HG03196 (cell line): ENCODE data around the gene RIPPLY2.
"Not testable (repeated sequence)": the region's sequence is repeated elsewhere in the genome, so short reads cannot be mapped to it uniquely, and the experiment has no call there.

Experiments used
- ATAC-seq: cut with Tn5 transposase; IDR thresholded peaks from one replicate; pipeline ENCODE4 v1.9.1; 2021; ENCODE audit not compliant: unreplicated experiment

Gene RIPPLY2, protein sequence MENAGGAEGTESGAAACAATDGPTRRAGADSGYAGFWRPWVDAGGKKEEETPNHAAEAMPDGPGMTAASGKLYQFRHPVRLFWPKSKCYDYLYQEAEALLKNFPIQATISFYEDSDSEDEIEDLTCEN

DNA sequence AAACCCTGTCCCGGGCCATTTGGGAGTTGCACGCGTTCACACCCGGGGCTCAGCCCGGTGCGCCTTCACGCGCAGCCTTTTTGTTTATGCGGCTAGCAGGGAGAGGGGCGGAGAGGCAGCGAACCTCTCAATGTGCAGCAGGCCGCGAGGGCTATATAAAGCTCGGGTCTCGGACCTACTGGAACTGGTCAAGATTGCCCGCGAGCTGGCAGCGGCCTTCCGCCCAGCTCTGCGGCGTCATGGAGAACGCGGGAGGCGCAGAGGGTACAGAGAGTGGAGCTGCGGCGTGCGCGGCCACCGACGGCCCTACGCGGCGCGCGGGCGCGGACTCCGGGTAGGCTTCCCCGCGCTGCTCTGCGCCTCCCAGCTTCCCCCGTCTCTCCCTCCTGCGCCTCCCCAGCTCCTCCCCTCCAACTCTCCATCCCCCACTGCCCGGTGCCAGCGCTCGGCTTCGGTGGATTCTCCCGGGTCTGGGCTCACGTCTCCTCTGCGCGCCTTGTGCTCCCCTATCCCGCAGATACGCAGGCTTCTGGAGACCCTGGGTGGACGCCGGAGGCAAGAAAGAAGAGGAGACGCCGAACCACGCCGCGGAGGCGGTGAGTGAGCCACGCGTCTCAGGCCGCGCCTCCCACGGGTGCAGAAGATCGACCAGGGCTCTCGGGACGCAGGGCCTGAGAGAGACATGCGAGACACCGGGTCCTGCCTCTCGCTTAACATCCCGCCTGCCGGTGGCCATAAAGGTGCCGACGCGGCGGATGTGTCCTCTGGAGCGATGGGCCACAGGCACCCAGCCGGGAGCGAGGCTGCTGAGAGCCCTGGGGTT lies at the start of gene RIPPLY2:
TSS of gene RIPPLY2 (plus strand) at position 183 of the 823 bp plus-strand sequence. CDS start at position 240, 57 bp downstream.
- no peak for ATAC-seq

DNA sequence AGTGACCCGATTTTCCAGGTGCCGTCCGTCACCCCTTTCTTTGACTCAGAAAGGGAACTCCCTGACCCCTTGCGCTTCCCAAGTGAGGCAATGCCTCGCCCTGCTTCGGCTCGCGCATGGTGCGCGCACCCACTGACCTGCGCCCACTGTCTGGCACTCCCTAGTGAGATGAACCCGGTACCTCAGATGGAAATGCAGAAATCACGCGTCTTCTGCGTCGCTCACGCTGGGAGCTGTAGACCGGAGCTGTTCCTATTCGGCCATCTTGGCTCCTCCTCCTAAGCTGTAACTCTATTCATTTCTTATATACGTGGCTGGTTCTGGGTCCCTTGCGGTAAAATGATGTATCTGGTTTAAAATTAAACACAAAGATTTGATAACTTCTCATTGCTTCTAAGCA lies 49.7 kb upstream of the RIPPLY2 start:
- not testable (repeated sequence) for ATAC-seq

DNA sequence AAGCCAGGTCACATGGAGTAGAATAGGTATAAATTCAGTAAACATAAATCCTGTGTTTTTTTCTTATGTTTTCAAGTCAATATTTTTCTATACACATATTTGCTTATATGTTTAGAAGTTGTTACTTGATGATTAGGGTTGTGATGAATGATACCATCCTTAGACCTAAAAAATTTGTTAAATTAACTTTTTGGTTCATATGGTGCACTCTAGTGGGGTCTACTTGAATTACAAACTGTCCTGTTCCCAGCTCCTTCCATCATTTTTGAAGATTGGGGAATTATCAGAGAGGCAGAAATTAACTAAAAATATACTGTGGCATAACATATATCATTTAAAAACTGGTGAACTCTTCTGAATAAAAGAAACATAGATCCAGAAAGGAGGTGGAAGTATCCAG lies 48.3 kb upstream of the RIPPLY2 start:
- no peak for ATAC-seq

DNA sequence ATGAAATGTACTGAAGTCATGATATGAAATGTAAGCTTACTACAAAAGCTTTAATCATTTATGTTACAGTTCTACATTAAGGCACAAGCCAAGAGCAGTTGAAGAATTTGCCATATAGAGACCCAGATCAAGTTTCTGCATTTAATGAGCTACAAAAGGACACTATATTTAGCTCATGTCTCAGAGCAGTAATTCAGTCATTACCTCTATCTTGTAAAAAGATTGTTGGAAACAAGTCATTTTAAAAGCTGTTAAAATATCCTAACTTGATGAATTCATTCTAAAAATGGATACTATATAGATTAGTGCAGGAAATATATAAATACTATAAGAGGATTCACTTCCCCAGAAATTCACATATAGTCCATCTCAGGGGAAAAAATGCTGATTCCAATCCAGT lies 45.2 kb upstream of the RIPPLY2 start:
- no peak for ATAC-seq

DNA sequence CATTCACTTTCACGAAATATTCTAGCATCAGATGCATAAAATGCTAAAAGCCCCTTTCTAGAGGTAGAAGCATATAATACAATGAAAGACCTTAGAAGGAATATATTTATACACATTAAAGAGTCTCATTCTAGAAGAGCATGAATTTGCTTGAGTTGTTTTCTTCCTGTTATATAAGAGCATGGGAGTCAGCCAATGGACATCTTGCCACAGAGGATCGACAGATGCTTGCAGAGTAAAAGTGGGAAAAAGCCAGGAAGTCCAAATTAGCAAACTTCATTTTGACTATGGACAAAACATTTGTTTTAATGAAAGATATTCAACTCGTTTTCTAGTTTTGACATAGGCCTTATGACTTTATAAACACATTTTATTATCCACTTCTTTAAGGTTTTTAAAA lies 44.2 kb upstream of the RIPPLY2 start:
- ATAC-seq = no peak

DNA sequence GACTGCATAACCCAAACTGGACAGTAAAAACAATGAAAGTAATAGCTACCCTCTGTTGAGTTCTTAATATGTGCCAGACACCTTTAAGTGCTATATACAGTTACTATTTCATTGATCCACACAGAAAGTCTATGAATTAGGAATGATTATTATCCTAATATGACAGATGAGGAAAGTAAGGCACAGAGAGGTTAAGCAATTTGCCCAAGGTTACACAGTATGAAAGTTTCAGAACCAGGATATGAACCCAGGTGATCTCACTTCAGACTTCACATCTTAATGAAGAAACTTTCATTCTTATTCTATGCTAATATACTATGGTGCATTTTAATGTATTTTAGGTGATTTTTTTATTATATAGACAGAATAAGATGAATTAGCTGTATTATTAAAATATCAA lies 40.6 kb upstream of the RIPPLY2 start:
- ATAC-seq = no peak

DNA sequence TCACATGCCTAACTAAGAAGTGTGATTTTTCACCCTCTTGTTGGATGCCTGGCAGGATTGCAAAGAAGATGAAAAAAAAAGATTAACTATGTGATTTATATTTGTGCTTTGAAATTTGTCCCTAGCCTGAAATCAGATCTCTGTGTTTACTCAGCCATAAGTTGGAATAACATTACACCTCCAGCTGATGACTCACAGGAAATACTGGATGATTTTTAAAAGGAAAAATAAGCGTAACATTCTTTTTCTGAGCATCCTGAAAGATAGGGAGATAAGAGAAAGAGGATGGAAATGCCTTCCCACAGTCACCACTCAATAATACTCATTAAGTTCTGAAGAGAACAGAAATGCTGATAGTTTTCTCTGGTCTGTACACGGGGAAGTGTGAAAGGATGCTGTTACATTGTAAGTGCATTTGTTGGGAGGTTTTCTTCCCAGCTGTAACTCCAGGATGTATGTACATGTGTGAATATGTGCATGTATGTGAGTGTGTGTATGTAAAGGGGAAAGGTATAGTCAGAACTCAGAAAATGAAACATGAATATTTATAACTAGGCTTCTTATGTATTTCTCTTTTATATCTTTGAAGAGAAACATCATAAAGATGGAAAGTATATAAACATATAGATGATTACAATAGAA lies 37.4 kb upstream of the RIPPLY2 start:
- ATAC-seq = no peak

DNA sequence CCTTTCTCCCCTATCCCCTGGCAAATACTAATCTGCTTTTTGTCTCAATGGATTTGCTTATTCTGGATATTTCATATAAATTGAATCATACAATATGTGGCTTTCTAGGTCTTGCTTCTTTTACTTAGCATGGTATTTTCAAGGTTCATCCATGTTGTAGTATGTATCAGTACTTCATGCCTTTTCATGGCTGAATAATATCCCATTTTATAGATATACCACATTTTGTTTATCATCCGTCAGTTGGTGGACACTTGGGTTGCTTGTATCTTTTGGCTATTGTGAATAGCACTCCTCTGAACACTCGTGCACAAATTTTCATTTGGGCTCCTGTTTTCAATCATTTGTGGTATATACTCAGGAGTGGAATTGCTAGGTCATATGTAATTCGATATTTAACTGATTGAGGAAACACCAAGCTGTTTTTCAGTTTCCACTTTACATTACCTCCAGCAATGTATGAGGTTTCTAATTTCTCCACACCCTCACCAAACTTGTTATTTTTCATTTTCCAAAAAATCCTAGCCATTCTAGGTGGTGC lies 30.5 kb upstream of the RIPPLY2 start:
- no peak for ATAC-seq

DNA sequence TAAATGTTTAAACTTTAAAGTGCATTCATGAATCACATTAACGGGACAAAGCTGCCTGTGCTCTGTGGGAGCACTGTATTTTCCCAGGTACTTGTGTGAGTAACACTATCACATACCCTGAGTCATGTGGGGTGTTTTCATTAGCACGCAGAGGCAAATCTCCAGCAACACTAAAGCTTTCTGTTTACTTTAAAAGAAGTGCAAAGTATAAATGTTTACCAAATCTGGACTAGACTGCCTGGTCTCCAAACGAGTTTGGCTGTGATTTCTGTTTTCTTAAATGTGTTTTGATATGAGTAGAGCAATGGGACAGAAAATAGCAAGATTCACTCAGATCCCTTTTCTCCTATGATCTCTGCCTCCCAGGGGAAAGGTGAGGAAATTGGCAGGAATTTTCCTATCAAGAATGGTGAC lies 28.8 kb upstream of the RIPPLY2 start:
- no peak for ATAC-seq

DNA sequence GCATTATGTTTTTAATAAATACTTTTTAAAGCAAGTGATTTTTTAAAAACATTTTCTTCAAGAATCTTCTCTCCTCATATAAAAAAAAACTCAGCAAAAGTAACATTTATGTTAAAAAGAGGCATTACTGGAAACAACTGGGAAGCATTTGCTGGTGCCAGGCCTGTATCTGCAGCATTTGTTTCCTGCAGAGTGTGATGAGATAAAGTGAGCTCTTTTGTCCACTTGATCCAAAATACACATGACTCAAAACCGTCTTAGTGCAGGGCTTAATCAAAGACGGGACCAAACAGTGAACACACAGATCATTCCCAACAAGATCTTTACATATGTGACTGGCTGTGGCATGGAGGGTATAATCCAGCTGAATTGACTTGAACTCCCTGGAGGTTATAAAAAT lies 28.3 kb upstream of the RIPPLY2 start:
- ATAC-seq = no peak

DNA sequence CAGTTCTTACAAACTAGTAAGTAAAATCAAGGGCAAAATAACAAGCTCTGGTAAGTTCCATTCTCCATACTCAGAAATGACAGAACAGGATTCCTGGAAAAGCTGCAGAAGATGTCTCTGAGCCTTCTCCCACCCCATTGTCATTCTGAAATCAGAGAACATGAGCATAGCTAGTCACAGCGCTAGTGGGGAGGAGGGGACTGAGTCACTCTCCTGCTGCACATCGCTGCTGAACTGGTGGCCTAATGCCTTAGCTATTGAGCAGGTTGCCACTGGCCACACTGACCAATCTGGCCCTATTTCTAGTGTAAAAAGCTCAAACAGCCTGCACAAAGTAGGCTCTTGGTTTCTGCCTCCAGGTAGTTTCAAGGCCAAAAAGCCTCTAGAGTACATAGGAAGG lies 26.1 kb upstream of the RIPPLY2 start:
- no peak for ATAC-seq

DNA sequence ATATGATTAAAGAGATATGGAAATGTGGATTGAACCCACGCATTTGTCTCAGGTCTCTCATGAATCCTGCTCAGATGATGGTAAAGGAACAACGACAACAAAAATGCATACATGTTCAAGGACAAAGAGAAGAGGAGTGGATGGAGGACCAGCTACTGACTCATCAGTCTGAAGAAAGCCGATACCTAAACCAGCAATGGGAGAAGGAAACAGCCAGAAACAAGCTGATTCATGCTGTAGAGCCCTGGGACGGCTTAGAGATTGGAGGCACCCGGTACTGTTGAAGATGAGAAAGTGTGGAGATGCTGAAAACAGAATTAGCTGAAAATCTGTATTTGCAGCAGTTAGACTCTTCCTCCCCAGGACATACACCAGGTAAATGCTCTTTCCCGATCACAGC lies 14.4 kb upstream of the RIPPLY2 start:
- no peak for ATAC-seq

DNA sequence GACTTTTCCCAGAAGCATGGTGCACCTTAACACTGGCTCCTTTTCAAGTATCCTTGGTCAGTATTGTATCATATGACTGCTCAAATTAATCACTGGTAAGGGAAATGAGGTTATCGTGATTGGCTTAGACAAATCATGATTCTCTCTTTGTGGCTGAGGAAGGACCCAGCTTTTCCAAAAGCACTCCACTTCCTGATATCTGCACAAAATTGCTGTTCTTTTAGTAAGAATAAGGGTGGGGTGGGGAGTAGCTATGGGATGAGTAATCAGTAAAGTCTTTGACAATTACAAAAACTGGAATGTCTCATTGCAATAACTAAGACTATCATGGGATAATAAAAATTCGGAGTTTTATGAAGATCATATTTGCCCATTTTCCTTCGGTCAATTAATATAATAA lies 9.0 kb upstream of the RIPPLY2 start:
- ATAC-seq = no peak

DNA sequence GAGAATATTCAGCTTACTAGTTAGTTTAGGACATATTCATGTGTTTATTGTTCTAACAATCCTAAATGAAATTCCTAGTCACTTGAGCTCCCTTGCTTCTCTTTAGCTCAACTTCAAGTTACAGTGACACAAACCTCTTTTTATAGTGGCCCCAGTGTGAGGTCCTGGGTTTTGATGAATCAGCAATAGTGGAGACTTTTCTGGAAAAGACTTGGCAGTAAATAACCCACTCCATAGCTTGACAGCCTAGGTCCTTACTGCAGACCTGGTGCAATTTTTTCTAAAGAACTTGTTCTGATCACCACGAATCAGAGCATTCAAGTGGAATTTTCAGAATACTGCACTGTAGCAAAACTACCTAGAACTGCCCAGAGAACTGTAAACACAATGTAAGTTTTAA lies 6.9 kb upstream of the RIPPLY2 start:
- ATAC-seq = no peak

DNA sequence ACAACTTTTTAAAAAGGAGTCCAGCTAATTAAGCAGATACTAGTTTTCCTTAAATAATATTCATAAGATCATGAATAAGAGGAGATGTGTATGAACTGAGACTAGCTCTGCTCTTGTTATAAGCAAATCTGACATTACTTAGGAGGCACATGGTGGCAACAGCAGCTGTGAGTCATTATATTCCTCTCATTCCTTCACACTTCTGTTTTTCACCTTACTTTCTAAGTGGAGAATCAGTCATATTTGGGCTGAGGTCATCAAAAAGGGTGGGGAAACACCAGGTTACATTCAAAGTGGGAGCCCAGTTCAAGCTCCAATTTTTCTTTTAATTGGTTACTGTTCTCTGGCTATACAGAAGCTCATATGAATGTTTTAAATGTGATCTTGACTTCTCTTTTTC lies 6.0 kb upstream of the RIPPLY2 start:
- ATAC-seq = no peak

DNA sequence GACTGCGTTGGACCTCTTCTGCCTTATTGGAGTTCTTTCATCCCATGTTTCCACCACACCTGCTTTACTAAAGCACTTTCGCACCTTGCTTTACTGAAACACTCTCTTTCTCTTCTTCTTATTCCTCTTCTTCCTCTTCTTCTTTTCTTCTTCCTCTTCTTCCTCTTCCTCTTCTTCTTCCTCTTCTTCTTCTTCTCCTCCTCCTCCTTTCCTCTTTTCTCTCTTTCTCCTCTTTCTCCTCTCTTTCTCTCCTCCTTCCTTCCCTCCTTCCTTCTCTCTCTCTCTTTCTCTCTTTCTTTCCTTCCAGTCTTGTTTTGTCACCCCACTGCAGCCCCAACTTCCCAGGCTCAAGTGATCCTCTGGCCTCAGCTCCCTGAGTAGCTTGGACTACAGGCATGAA lies 4.0 kb upstream of the RIPPLY2 start:
- ATAC-seq = no peak

DNA sequence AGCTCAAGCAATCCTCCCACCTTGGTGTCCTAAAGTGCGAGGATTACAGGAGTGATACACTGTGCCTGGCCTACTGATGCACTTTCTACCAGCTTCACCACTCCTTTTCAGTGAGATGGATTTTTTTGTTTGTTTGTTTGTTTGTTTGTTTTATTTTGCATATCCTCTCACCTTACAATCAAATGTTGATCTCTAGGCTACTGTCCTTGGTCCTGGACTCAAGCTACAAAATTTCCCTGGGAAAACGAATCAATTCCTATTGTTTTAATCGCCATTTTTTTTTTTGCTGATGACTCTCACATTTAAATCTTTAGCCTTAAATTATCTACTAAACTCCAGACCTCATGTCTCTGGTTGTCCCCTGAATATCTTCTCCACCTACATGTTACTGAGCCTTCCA lies 3.5 kb upstream of the RIPPLY2 start:
- ATAC-seq = no peak

DNA sequence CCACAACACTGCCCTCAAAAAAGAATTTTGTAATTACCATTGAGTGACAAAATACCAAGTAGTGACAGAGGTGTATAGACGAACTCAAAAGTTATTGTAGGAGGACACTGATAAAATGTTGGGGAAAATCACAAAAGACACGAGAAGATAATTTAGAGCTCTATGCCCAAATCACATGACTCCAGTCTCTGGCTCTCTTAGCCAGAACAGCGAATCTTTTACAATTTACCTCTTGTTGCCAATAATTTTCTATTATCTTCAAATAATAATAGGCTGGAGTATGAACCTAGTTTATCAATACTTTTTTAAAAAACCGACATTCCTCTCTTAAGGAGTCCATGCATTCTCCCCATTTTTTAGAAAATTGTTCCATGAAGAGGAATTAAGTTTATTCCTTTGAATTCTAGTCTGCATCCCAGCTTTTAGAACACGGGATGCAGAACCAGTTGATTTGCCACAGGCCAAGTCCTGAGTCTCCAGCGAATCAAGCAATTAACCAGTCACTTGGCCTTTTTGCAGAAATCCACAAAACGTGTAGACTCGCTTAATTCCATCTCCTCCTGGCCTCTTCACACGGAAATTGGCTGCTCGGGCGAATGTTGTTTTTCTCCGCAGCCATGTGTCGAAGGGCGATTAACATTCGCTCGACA lies 507 bp upstream of the RIPPLY2 start:
- ATAC-seq = no peak

DNA sequence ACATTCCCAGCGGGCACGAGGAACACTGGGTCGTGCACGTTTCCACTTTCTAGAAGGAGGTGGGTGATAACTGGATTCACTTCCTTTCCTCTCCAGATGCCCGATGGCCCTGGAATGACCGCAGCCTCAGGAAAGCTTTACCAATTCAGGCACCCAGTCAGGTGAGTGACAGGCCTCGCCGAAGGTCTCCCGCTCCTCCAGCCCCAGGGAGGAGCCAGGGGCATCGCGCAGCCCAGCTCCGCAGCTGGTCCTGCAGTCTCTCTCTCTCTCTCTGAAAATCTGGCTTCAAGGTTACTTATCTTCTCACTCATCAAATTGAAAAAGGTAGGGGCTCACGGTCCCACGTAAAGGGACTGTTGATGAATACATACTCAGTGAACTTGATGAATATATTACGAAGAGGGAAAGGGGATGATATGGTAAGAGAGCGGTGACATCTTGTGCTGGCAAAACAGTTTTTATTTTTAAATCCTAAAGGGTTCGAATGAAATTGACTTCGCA lies 891 bp downstream of the RIPPLY2 start:
- no peak for ATAC-seq

DNA sequence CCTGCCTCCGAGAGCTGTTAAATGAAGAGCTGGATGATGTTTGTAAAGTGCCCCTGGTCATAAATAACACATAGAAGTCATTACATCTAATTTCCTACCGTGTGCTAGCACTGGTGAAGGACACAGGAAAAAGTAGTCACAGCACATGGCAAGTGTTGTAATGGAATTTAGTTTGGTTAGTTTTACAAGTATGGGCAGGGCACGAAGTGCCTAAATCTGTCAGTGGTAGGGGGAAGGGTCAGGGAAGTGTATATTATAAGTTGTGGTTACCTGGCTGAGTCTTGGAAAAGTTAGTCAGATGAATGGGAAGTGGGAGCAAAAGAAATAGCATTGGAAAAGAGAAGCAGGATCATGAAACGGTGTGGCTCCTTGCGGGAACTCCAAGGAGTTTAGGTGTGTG lies 1.6 kb downstream of the RIPPLY2 start:
- ATAC-seq = no peak
